ENCODE results near the gene TMEM212.

- TF ChIP-seq POLR2A (IDR thresholded peaks at IDR 0.05; ENCODE audit: extremely low read depth, insufficient read length) (no peak), CTCF (IDR thresholded peaks at IDR 0.05; ENCODE audit: low read depth, low read length) (no peak)
Observed at GRCh38 chr3:171851660-171852058, 8.5 kb downstream of the TMEM212 start.

All from NB4 (cell line).